Loucy (cell line): ENCODE measurements around the gene PPP4R3C.

ENCODE experiments used
- H2AFZ ChIP-seq: fragments of 200-600 bp; sonication (generic); 2 replicates; pipeline ENCODE4 v1.6.0; 2016; ENCODE audit warnings: antibody characterized with exemption, mild to moderate bottlenecking, low read length, moderate library complexity
- H3F3A ChIP-seq: fragments of 200-600 bp; 2 replicates; pipeline ENCODE4 v1.6.0; 2016; ENCODE audit warnings: antibody characterized with exemption, low read depth, mild to moderate bottlenecking
- H3K27me3 ChIP-seq: fragments of 200-600 bp; sonication (generic); 2 replicates; pipeline ENCODE4 v1.6.1; 2014; ENCODE audit warnings: low read length, mild to moderate bottlenecking; ENCODE audit not compliant: insufficient read depth, poor library complexity, severe bottlenecking
- H3K36me3 ChIP-seq: fragments of 200-600 bp; sonication (generic); 2 replicates; pipeline ENCODE4 v1.6.1; 2016; ENCODE audit warnings: low read length; ENCODE audit not compliant: insufficient read depth
- H3K4me1 ChIP-seq: fragments of 200-600 bp; sonication (generic); 2 replicates; pipeline ENCODE4 v1.5.1; 2014; ENCODE audit warnings: low read length, mild to moderate bottlenecking; ENCODE audit not compliant: insufficient read depth, poor library complexity, severe bottlenecking
- H3K4me2 ChIP-seq: fragments of 200-600 bp; sonication (generic); 2 replicates; pipeline ENCODE4 v1.6.0; 2014; ENCODE audit warnings: antibody characterized with exemption, low read length, low read depth, mild to moderate bottlenecking; ENCODE audit not compliant: poor library complexity, severe bottlenecking
- H3K4me3 ChIP-seq: fragments of 200-600 bp; sonication (generic); 2 replicates; pipeline ENCODE4 v1.5.1; 2014; ENCODE audit warnings: low read length, mild to moderate bottlenecking, mixed read lengths; ENCODE audit not compliant: poor library complexity, severe bottlenecking
- H3K79me2 ChIP-seq: fragments of 200-600 bp; sonication (generic); 2 replicates; pipeline ENCODE4 v1.6.1; 2014; ENCODE audit warnings: low read length; ENCODE audit not compliant: insufficient read depth
- H3K9ac ChIP-seq: fragments of 200-600 bp; sonication (generic); 2 replicates; pipeline ENCODE4 v1.6.0; 2014; ENCODE audit warnings: mild to moderate bottlenecking, low read depth, low read length, moderate library complexity; ENCODE audit not compliant: poor library complexity, severe bottlenecking
- H3K9me2 ChIP-seq: fragments of 200-600 bp; sonication (generic); replicated peaks from 2 replicates; pipeline ENCODE4 v1.6.1; 2016; ENCODE audit warnings: low read depth, low read length, mixed read lengths
- H3K9me3 ChIP-seq: fragments of 200-600 bp; sonication (generic); 2 replicates; pipeline ENCODE4 v1.6.1; 2014; ENCODE audit warnings: mild to moderate bottlenecking, antibody characterized with exemption, low read length, low read depth; ENCODE audit not compliant: insufficient read depth
- H4K20me1 ChIP-seq: fragments of 200-600 bp; sonication (generic); 2 replicates; pipeline ENCODE4 v1.6.0; 2014; ENCODE audit warnings: antibody characterized with exemption, low read length, mild to moderate bottlenecking; ENCODE audit not compliant: insufficient read depth, poor library complexity, severe bottlenecking
- CTCF ChIP-seq: fragments of 200-600 bp; sonication (generic); conservative IDR thresholded peaks from 2 replicates; pipeline ENCODE4 v1.5.1; 2014; ENCODE audit warnings: mild to moderate bottlenecking, antibody characterized with exemption, low read length
- EZH2phosphoT487 ChIP-seq: fragments of 200-600 bp; IDR thresholded peaks from 2 replicates; pipeline ENCODE4 v1.6.1; 2018; ENCODE audit warnings: antibody characterized with exemption, mild to moderate bottlenecking, moderate library complexity, borderline replicate concordance

Gene PPP4R3C

GRCh38 chrX:27439771-27440170 is 23.4 kb downstream of the PPP4R3C start:
- Histone ChIP-seq H3K9ac (no peak overlapping the region), H3K79me2 (no peaks in the 10 kb centered on the region), H3K4me3 (no peak overlapping the region), H2AFZ (no peak overlapping the region), H3K27me3 (no peaks in the 10 kb centered on the region), H3F3A (no peaks in the 10 kb centered on the region), H3K9me2 (no peaks in the 10 kb centered on the region), H4K20me1 (no peaks in the 10 kb centered on the region), H3K4me1 (no peaks in the 10 kb centered on the region), H3K4me2 (no peak overlapping the region), H3K9me3 (no peaks in the 10 kb centered on the region), H3K36me3 (no peaks in the 10 kb centered on the region)
- TF ChIP-seq CTCF = no peak
- TF ChIP-seq EZH2phosphoT487 = no peak

- TF ChIP-seq CTCF (no peak), EZH2phosphoT487 (no peak)
- no peaks in the 10 kb centered on the region for H4K20me1 ChIP-seq
- no peak overlapping the region for H2AFZ ChIP-seq
- H3K27me3 ChIP-seq = no peaks in the 10 kb centered on the region
- H3F3A ChIP-seq = no peaks in the 10 kb centered on the region
- no peak overlapping the region for H3K4me2 ChIP-seq
- no peak overlapping the region for H3K9ac ChIP-seq
- H3K79me2 ChIP-seq = no peaks in the 10 kb centered on the region
- H3K4me1 ChIP-seq = no peaks in the 10 kb centered on the region
- no peak overlapping the region for H3K4me3 ChIP-seq
- no peaks in the 10 kb centered on the region for H3K36me3 ChIP-seq
- no peaks in the 10 kb centered on the region for H3K9me2 ChIP-seq
- H3K9me3 ChIP-seq = no peaks in the 10 kb centered on the region
Measured at GRCh38 chrX:27438937-27439336, 24.2 kb downstream of the PPP4R3C start.

GRCh38 chrX:27435031-27435430 is 28.1 kb downstream of the PPP4R3C start:
- H3K9ac ChIP-seq = no peak overlapping the region
- H4K20me1 ChIP-seq = no peaks in the 10 kb centered on the region
- no peak overlapping the region for H3K4me3 ChIP-seq
- TF ChIP-seq EZH2phosphoT487 (no peak), CTCF (no peak)
- no peaks in the 10 kb centered on the region for H3K79me2 ChIP-seq
- no peaks in the 10 kb centered on the region for H3K36me3 ChIP-seq
- no peaks in the 10 kb centered on the region for H3K27me3 ChIP-seq
- no peak overlapping the region for H2AFZ ChIP-seq
- no peaks in the 10 kb centered on the region for H3K4me1 ChIP-seq
- no peaks in the 10 kb centered on the region for H3K9me3 ChIP-seq
- H3K9me2 ChIP-seq = no peaks in the 10 kb centered on the region
- no peaks in the 10 kb centered on the region for H3F3A ChIP-seq
- no peak overlapping the region for H3K4me2 ChIP-seq
